Measurements from ENCODE around the gene DGKB. TPM values are rescaled to one million over a fixed set of nuclear protein-coding genes. Genes with fewer than 3 reads are reported as not detected.

The DGKB gene
- total and polyA plus RNA-seq, 12 donors: 0.07 to 5.8 (median 1.5) TPM; not detected in 3

DNA sequence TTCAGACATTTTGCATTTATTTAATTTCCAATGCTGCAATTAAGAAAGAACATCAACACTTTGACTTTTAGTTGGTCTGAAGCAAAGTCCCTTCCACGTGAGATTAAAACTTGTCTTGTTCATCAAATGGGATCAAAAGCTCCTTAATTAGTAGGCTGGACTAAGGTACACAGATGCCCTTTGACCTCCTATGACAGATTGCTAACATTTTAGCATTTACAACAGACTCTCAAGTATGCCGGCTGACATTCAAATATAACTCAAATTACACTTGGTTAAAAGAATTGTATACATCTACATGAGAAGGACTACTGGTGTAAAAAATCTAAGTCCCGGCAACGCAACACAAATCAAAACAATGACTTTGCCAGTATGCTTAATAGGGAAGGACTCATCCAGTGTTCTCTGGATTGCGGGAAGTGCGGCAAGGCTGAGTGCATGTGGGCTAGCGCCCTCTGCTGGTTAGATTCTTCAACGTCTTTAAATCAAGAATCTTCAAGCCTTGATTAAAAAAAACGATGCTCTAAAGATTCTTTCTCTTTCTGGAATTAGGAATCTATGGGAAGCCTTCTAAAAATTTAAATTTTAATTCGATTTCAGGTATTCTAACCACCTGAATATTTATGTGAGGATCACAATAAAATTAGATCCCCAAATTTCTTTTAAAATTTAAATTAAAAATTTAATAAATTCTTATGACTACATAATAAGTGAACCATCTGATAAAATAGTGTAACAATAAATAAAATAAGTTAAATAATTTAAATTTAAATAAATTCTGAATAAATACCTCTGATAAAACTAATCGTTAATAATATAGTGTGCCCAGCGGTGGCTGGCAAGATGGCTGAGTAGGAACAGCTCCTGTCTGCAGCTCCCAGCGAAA lies 444.7 kb downstream of the DGKB start:
- Histone ChIP-seq H3K27ac (no peak overlapping the region), H3K9me3 (replicated peaks in 1 of 3) (no peaks in the 10 kb centered on the region), H3K27me3 (no peaks in the 10 kb centered on the region), H3K4me1 (replicated peaks in 1 of 2) (no peaks in the 10 kb centered on the region), H3K4me3 (peak overlapping the region in 1 of 4 donors; percentile 17), H3K36me3 (replicated peaks in 1 of 2) (no peaks in the 10 kb centered on the region)
- intact Hi-C loops (cut with DNase I): loop anchor here in 1 of 2 donors (10.0 kb wide), 1 partner anchor 1173 kb away; no protein-coding TSS in a partner anchor
- WGBS, 4 donors: 24 to 27% (median 25%) methylated on average over 13 of the region's 13 CpGs
- TF ChIP-seq, protein P1, sequence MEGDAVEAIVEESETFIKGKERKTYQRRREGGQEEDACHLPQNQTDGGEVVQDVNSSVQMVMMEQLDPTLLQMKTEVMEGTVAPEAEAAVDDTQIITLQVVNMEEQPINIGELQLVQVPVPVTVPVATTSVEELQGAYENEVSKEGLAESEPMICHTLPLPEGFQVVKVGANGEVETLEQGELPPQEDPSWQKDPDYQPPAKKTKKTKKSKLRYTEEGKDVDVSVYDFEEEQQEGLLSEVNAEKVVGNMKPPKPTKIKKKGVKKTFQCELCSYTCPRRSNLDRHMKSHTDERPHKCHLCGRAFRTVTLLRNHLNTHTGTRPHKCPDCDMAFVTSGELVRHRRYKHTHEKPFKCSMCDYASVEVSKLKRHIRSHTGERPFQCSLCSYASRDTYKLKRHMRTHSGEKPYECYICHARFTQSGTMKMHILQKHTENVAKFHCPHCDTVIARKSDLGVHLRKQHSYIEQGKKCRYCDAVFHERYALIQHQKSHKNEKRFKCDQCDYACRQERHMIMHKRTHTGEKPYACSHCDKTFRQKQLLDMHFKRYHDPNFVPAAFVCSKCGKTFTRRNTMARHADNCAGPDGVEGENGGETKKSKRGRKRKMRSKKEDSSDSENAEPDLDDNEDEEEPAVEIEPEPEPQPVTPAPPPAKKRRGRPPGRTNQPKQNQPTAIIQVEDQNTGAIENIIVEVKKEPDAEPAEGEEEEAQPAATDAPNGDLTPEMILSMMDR (IDR thresholded peaks at IDR 0.05): peak; percentile 72 to 97 (median 80)
- TF ChIP-seq POLR2A (IDR thresholded peaks at IDR 0.05): no peak
- peak; percentile 72 to 91 (median 80) for DNase-seq

- Histone ChIP-seq H3K4me1 (replicated peaks in 1 of 2) (no peaks in the 10 kb centered on the region), H3K4me3 (no peak overlapping the region), H3K27me3 (no peaks in the 10 kb centered on the region), H3K36me3 (replicated peaks in 1 of 2) (no peaks in the 10 kb centered on the region), H3K9me3 (replicated peaks in 1 of 3) (no peaks in the 10 kb centered on the region), H3K27ac (no peak overlapping the region)
- no peak for TF ChIP-seq POLR2A (IDR thresholded peaks at IDR 0.05)
- TF ChIP-seq, protein P1 (IDR thresholded peaks at IDR 0.05): no peak
- intact Hi-C loops (cut with DNase I): no loop called here
- DNase-seq: no peak
- 83 to 91% (median 89%) methylated on average over 4 of the region's 4 CpGs for WGBS, 4 donors
Measured at GRCh38 chr7:14449291-14449690, 453.3 kb downstream of the DGKB start.

DNA sequence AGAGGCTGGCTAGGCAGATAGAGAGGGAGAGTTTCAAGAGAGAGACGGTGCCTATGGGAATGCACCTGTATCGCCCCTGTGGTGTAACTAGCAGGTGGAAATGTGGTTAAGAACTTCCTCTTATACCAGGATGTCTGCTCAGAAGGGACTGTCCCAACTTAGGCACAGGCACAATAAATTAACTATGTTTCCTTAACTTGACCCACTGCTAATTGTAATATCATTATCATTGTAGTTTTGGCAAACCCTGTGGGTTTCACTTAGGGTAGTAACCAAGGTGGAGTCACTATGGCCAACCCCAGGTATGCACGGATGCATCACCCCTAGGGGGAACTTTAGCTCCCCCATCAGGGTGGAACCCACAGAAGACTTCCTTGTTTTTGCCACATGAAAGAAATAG lies 455.7 kb downstream of the DGKB start:
- DNase-seq: no peak
- WGBS, 4 donors: 69 to 91% (median 80%) methylated on average over 3 of the region's 3 CpGs
- H3K4me3 ChIP-seq: no peak overlapping the region
- no peaks in the 10 kb centered on the region for H3K4me1 ChIP-seq (replicated peaks in 1 of 2)
- no peak overlapping the region for H3K27ac ChIP-seq
- TF ChIP-seq, protein P1 (IDR thresholded peaks at IDR 0.05): no peak
- TF ChIP-seq POLR2A (IDR thresholded peaks at IDR 0.05): no peak
- no peaks in the 10 kb centered on the region for H3K36me3 ChIP-seq (replicated peaks in 1 of 2)
- intact Hi-C loops (cut with DNase I): no loop called here
- no peaks in the 10 kb centered on the region for H3K9me3 ChIP-seq (replicated peaks in 1 of 3)
- H3K27me3 ChIP-seq: no peaks in the 10 kb centered on the region

DNA sequence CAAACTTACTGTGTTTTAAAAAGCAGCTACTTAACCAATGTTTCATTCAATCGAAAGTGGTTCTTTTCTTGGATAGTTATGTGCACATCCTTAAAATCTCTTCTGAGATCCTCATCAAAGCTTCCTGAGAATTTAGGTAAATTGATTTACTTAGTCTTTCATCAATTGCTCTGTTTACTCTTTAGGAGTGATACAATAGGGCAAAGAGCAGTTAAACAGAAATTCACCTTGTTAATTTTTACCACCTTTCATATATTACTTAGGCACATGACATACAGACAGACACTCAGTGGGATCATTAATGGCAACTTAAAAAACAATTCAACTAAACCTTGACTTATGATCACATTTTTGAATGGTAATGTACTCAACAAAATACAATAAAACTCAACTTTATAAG lies 456.3 kb downstream of the DGKB start:
- Histone ChIP-seq H3K27me3 (no peaks in the 10 kb centered on the region), H3K27ac (no peak overlapping the region), H3K36me3 (replicated peaks in 1 of 2) (no peaks in the 10 kb centered on the region), H3K9me3 (replicated peaks in 1 of 3) (no peaks in the 10 kb centered on the region), H3K4me3 (no peak overlapping the region), H3K4me1 (replicated peaks in 1 of 2) (no peaks in the 10 kb centered on the region)
- WGBS, 4 donors: 79 to 90% (median 85%) methylated on average over 1 of the region's 1 CpG
- intact Hi-C loops (cut with DNase I): no loop called here
- TF ChIP-seq, protein P1 (IDR thresholded peaks at IDR 0.05): no peak
- TF ChIP-seq POLR2A (IDR thresholded peaks at IDR 0.05): no peak
- no peak for DNase-seq

Measured in adrenal gland (tissue), 12 donors.